OCI-LY3 (cell line): ENCODE data around the gene JADE3.

Experiments used
- CTCF ChIP-seq: fragments of 200-600, 300-600 bp; sonication (generic); IDR thresholded peaks from 2 replicates; pipeline ENCODE4 v1.5.1; 2014; ENCODE audit warnings: antibody characterized with exemption, low read length, low read depth
- EZH2phosphoT487 ChIP-seq: fragments of 200-600 bp; shearing (Covaris generic); IDR thresholded peaks from 2 replicates; pipeline ENCODE4 v1.6.1; 2018; ENCODE audit warnings: antibody characterized with exemption, mixed run types, low read depth

DNA sequence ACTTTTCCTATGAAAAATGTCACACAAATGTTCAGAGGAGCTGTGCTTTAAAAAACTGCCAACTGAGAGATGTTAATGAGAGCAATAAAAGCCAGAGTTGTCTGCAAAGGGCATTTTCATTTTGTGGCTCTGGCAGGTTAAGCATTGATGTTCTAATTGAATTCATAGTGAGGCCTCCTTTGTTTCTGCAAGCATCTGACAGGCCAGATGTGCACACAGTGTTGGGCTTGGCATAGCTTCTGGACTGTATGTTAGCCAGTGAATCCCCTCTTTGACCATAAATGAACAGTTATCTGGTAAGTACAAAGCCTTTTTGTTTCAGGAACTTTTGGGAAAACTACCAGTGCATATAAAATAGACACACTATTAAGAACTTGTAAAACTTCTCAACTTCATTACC lies 81.9 kb downstream of the JADE3 start:
- no peak for TF ChIP-seq CTCF
- TF ChIP-seq EZH2phosphoT487: no peak
